Transverse colon (tissue), 4 donors: ENCODE results near the gene OR10AD1.

ENCODE experiments used
- POLR2A ChIP-seq: fragments of 450-650 bp; IDR thresholded peaks from one replicate; pipeline ENCODE4 v1.6.1; 2016; ENCODE audit warnings: antibody characterized with exemption, mild to moderate bottlenecking, moderate library complexity
- POLR2AphosphoS5 ChIP-seq, 3 donors: sonication (generic); formaldehyde crosslinking; IDR thresholded peaks; one replicate each; pipeline ENCODE4 v1.6.1; 2016; ENCODE audit warnings: antibody characterized with exemption in 3 of 3
- TF ChIP-seq, protein P1 (sequence below), 5 experiments: fragments of 200-600 bp in 3 of 5; fragments of 450-650 bp in 2 of 5; sonication (generic) in 3 of 5; IDR thresholded peaks; 1 replicate in 2 of 5; 2 replicates in 3 of 5; pipeline ENCODE4 v1.5.1; 2016 to 2017; ENCODE audit warnings: antibody characterized with exemption in 5 of 5, inconsistent platforms in 3 of 5, mild to moderate bottlenecking in 2 of 5, moderate library complexity in 1 of 5

DNA sequence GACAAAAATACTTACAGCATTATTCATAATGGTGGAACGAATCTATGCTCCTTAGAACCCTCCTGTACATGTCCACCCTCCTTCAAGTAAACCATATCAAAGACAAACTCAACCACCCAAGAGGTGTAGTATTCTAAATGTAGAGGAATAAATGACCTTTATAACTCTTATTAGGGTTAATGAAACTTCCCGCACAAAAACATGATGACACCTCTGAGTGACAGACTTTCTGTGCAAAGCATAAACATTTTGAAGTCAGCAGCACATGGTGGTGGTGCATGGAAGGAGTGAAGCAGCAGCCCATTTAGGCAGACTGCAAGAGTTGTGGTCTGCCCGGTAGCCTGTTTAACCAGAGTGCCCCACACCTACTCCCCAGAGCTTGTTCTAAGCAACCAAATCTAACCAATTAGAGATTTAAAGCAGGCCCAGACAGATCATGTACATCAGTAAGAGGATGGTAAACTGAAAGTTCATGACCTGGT lies 45.2 kb downstream of the OR10AD1 start:
- TF ChIP-seq, protein P1, sequence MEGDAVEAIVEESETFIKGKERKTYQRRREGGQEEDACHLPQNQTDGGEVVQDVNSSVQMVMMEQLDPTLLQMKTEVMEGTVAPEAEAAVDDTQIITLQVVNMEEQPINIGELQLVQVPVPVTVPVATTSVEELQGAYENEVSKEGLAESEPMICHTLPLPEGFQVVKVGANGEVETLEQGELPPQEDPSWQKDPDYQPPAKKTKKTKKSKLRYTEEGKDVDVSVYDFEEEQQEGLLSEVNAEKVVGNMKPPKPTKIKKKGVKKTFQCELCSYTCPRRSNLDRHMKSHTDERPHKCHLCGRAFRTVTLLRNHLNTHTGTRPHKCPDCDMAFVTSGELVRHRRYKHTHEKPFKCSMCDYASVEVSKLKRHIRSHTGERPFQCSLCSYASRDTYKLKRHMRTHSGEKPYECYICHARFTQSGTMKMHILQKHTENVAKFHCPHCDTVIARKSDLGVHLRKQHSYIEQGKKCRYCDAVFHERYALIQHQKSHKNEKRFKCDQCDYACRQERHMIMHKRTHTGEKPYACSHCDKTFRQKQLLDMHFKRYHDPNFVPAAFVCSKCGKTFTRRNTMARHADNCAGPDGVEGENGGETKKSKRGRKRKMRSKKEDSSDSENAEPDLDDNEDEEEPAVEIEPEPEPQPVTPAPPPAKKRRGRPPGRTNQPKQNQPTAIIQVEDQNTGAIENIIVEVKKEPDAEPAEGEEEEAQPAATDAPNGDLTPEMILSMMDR (IDR thresholded peaks at IDR 0.05) = peak in 2 of 5 experiments; percentile 8 to 27
- TF ChIP-seq POLR2AphosphoS5 (IDR thresholded peaks at IDR 0.05) (no peak), POLR2A (no peak)
